HepG2 (cell line): Measurements from ENCODE around the gene PRRT1B. TPM values are rescaled to one million over a fixed set of nuclear protein-coding genes. Genes with fewer than 3 reads are reported as not detected.

Source experiments
- CHCHD3 ChIP-seq: sonication (generic); formaldehyde crosslinking; IDR thresholded peaks from 2 replicates; pipeline ENCODE4 v1.8.0; 2022; ENCODE audit warnings: mild to moderate bottlenecking, missing genetic modification reagents, moderate library complexity
- FIP1L1 ChIP-seq: fragments of 200-400 bp; formaldehyde crosslinking; IDR thresholded peaks from 2 replicates; pipeline ENCODE4 v1.6.1; 2018; ENCODE audit warnings: low read depth, mild to moderate bottlenecking, low read length, moderate library complexity, borderline replicate concordance; ENCODE audit not compliant: insufficient read depth
- GPBP1L1 ChIP-seq: sonication (generic); formaldehyde crosslinking; IDR thresholded peaks from 2 replicates; pipeline ENCODE4 v1.5.0; 2020; ENCODE audit warnings: mild to moderate bottlenecking, missing genetic modification reagents
- GTF3A ChIP-seq: sonication (generic); formaldehyde crosslinking; conservative IDR thresholded peaks from 2 replicates; pipeline ENCODE4 v1.4.0; 2020; ENCODE audit warnings: mild to moderate bottlenecking, missing genetic modification reagents
- HCFC1 ChIP-seq: fragments of 150-350 bp; IDR thresholded peaks from 2 replicates; pipeline ENCODE4 v1.6.1; 2014; ENCODE audit warnings: low read depth, low read length
- HNRNPK ChIP-seq: fragments of 200-400 bp; formaldehyde crosslinking; IDR thresholded peaks from 2 replicates; pipeline ENCODE4 v1.6.1; 2018; ENCODE audit warnings: low read length, low read depth, moderate library complexity, mild to moderate bottlenecking; ENCODE audit not compliant: poor library complexity, severe bottlenecking
- HOXA3 ChIP-seq: sonication (generic); formaldehyde crosslinking; IDR thresholded peaks from 2 replicates; pipeline ENCODE4 v1.5.0; 2020; ENCODE audit warnings: missing genetic modification reagents
- KLF6 ChIP-seq: IDR thresholded peaks from 2 replicates; pipeline ENCODE4 v1.8.0; 2016; ENCODE audit warnings: missing biosample characterization, missing genetic modification reagents
- NAIF1 ChIP-seq: sonication (generic); formaldehyde crosslinking; IDR thresholded peaks from 2 replicates; pipeline ENCODE4 v1.5.0; 2020; ENCODE audit warnings: mild to moderate bottlenecking, missing genetic modification reagents, borderline replicate concordance
- PRMT3 ChIP-seq: sonication (generic); formaldehyde crosslinking; IDR thresholded peaks from 2 replicates; pipeline ENCODE4 v1.8.1; 2022; ENCODE audit warnings: low read depth, mild to moderate bottlenecking, moderate library complexity, missing genetic modification reagents, borderline replicate concordance
- TAF1 ChIP-seq: sonication (generic); formaldehyde crosslinking; IDR thresholded peaks from 2 replicates; pipeline ENCODE4 v1.4.0; 2020; ENCODE audit warnings: missing genetic modification reagents
- TBX2 ChIP-seq: sonication (generic); formaldehyde crosslinking; IDR thresholded peaks from 2 replicates; pipeline ENCODE4 v1.5.0; 2020; ENCODE audit warnings: missing genetic modification reagents, mild to moderate bottlenecking, borderline replicate concordance
- THAP11 ChIP-seq: IDR thresholded peaks from 2 replicates; pipeline ENCODE4 v1.6.1; 2016; ENCODE audit warnings: missing biosample characterization, missing genetic modification reagents
- ZBTB2 ChIP-seq: sonication (generic); formaldehyde crosslinking; IDR thresholded peaks from 2 replicates; pipeline ENCODE4 v1.8.0; 2022; ENCODE audit warnings: low read depth, missing genetic modification reagents
- ZBTB4 ChIP-seq: sonication (generic); formaldehyde crosslinking; IDR thresholded peaks from 2 replicates; pipeline ENCODE4 v1.4.0; 2020; ENCODE audit warnings: missing genetic modification reagents, mild to moderate bottlenecking, borderline replicate concordance
- ZBTB7B ChIP-seq: sonication (generic); formaldehyde crosslinking; IDR thresholded peaks from 2 replicates; pipeline ENCODE4 v1.4.0; 2020; ENCODE audit warnings: missing genetic modification reagents
- ZNF10 ChIP-seq: sonication (generic); formaldehyde crosslinking; IDR thresholded peaks from 2 replicates; pipeline ENCODE4 v1.4.0; 2020; ENCODE audit warnings: mild to moderate bottlenecking, low read depth, missing genetic modification reagents, borderline replicate concordance
- ZNF572 ChIP-seq: sonication (generic); formaldehyde crosslinking; IDR thresholded peaks from 2 replicates; pipeline ENCODE4 v1.5.1; 2020; ENCODE audit warnings: mild to moderate bottlenecking, missing genetic modification reagents
- ZNF619 ChIP-seq: sonication (generic); formaldehyde crosslinking; IDR thresholded peaks from 2 replicates; pipeline ENCODE4 v1.4.0; 2020; ENCODE audit warnings: mild to moderate bottlenecking, missing genetic modification reagents
- ZNF687 ChIP-seq: sonication (generic); formaldehyde crosslinking; IDR thresholded peaks from 2 replicates; pipeline ENCODE4 v1.5.1; 2020; ENCODE audit warnings: mild to moderate bottlenecking, missing genetic modification reagents, moderate library complexity
- polyA plus RNA-seq, 8 experiments: library from polyadenylated mRNA; depleted of rRNA in 3 of 8; stranded (reverse) in 7 of 8; unstranded in 1 of 8; fragments of >200 nt; fragmentation: Illumina TruSeq in 4 of 8; extraction: Trizol in 4 of 8; gene quantifications; 2 replicates each; pipeline versions ENCODE4 v1.2.1 to v1.2.3, GENCODE V29; 2011 to 2016; ENCODE audit warnings: low read depth in 4 of 8, missing spikeins in 1 of 8, mixed read lengths in 1 of 8; ENCODE audit not compliant: insufficient read depth in 1 of 8
- total RNA-seq, 5 experiments: library from RNA; depleted of rRNA; stranded (reverse); fragments of >200 nt; fragmentation: Illumina TruSeq; extraction: Trizol; gene quantifications; 2 replicates each; pipeline ENCODE4 v1.2.3, GENCODE V29; 2016; ENCODE audit warnings: low read depth in 1 of 5

PRRT1B gene
- total and polyA plus RNA-seq, 2 of the 13 experiments (the other 11 are each of a cell fraction or from before 2014, with no cell fraction given), result not detected

- TF ChIP-seq ZNF687, result peak; percentile 91
- peak; percentile 42 for TF ChIP-seq THAP11 (CRISPR knock-in tag)
- TF ChIP-seq ZNF619 (CRISPR knock-in tag), result no peak
- no peak for TF ChIP-seq TAF1 (CRISPR knock-in tag)
- TF ChIP-seq TBX2 (CRISPR knock-in tag), result peak; percentile 62; the same call in 1 of the 2 replicates
- no peak for TF ChIP-seq FIP1L1
- 0 out of 2 replicates have a peak, but pooled peaks have one; percentile 47 for TF ChIP-seq KLF6 (CRISPR knock-in tag)
- no peak for TF ChIP-seq GTF3A
- no peak for TF ChIP-seq ZBTB2 (CRISPR knock-in tag)
- TF ChIP-seq ZBTB4 (CRISPR knock-in tag), result peak; percentile 82; the same call in 1 of the 2 replicates
- TF ChIP-seq CHCHD3 (CRISPR knock-in tag), result no peak
- TF ChIP-seq PRMT3 (CRISPR knock-in tag), result no peak
- no peak for TF ChIP-seq HNRNPK
- TF ChIP-seq ZBTB7B (CRISPR knock-in tag), result peak; percentile 24; the same call in 1 of the 2 replicates
- TF ChIP-seq HCFC1, result no peak
- TF ChIP-seq ZNF10 (CRISPR knock-in tag), result no peak
- TF ChIP-seq NAIF1 (CRISPR knock-in tag), result no peak
- no peak for TF ChIP-seq ZNF572
- TF ChIP-seq HOXA3 (CRISPR knock-in tag), result peak; percentile 75; the same call in 1 of the 2 replicates
- no peak for TF ChIP-seq GPBP1L1 (CRISPR knock-in tag)
Measured at GRCh38 chr9:131601683-131602181, 56.4 kb downstream of the PRRT1B start (continued).
